Prostate gland (tissue), 2 donors: ENCODE measurements around the gene CEP126. TPM values are rescaled to one million over a fixed set of nuclear protein-coding genes. Genes with fewer than 3 reads are reported as not detected.

Source experiments
- DNase-seq: peaks from one replicate; pipeline ENCODE4 v3.0.0-alpha.2; 2019; ENCODE audit warnings: low spot score
- H3K27ac ChIP-seq, 2 donors: fragments of 200-600 bp; sonication (generic); 2 replicates each; pipeline ENCODE4 v1.5.1; 2017 to 2019
- H3K27me3 ChIP-seq: fragments of 200-600 bp; sonication (generic); replicated peaks from 2 replicates; pipeline ENCODE4 v1.5.1; 2019; ENCODE audit not compliant: insufficient read depth
- H3K36me3 ChIP-seq, 2 donors: fragments of 200-600 bp; sonication (generic); 1 replicate in 1 of 2; 2 replicates in 1 of 2; pipeline versions ENCODE4 v1.5.1 to v1.8.1; 2017 to 2019
- H3K4me1 ChIP-seq: fragments of 200-600 bp; sonication (generic); replicated peaks from 2 replicates; pipeline ENCODE4 v1.5.1; 2019
- H3K4me3 ChIP-seq, 2 donors: fragments of 200-600 bp; sonication (generic); 2 replicates each; pipeline ENCODE4 v1.5.1; 2017 to 2019
- H3K9me3 ChIP-seq: fragments of 200-600 bp; sonication (generic); 2 replicates; pipeline ENCODE4 v1.5.1; 2017
- POLR2A ChIP-seq: fragments of 450-650 bp; IDR thresholded peaks from one replicate; pipeline ENCODE4 v1.6.1; 2016; ENCODE audit warnings: antibody characterized with exemption, mild to moderate bottlenecking
- POLR2AphosphoS5 ChIP-seq: sonication (generic); formaldehyde crosslinking; IDR thresholded peaks from one replicate; pipeline ENCODE4 v1.6.1; 2017; ENCODE audit warnings: antibody characterized with exemption
- WGBS: methylation state at CpG from one replicate; pipeline ENCODE4 v1.1.5; 2018; 5-methylcytosine and 5-hydroxymethylcytosine counted together
- intact Hi-C: fragments of 100-400 bp; cut with DNase I; formaldehyde crosslinking; loops from one replicate; pipeline ENCODE4 v1.14.2; 2022
- total RNA-seq, 2 donors: library from RNA; depleted of rRNA; stranded (reverse); fragments of >200 nt; gene quantifications; one replicate each; pipeline ENCODE4 v1.1.0, GENCODE V29; 2016
- TF ChIP-seq, protein P1 (sequence below), 4 experiments: fragments of 200-600 bp in 2 of 4; fragments of 450-650 bp in 2 of 4; sonication (generic) in 2 of 4; IDR thresholded peaks; 1 replicate in 3 of 4; 2 replicates in 1 of 4; pipeline ENCODE4 v1.5.1; 2016 to 2019; ENCODE audit warnings: antibody characterized with exemption in 4 of 4, mild to moderate bottlenecking in 2 of 4, moderate library complexity in 2 of 4

CEP126 gene
- total RNA-seq, 2 donors from 2014 or later, result 2.0 to 15.2 TPM

GRCh38 chr11:102047305-102047924 lies 132.6 kb downstream of the CEP126 start, which contains the start of gene CFAP300:
Gene CFAP300 (plus strand): TSS chr11:102047437. CDS start chr11:102047471, 34 bp downstream.
- TF ChIP-seq POLR2A, result peak; percentile 37
- TF ChIP-seq, protein P1, sequence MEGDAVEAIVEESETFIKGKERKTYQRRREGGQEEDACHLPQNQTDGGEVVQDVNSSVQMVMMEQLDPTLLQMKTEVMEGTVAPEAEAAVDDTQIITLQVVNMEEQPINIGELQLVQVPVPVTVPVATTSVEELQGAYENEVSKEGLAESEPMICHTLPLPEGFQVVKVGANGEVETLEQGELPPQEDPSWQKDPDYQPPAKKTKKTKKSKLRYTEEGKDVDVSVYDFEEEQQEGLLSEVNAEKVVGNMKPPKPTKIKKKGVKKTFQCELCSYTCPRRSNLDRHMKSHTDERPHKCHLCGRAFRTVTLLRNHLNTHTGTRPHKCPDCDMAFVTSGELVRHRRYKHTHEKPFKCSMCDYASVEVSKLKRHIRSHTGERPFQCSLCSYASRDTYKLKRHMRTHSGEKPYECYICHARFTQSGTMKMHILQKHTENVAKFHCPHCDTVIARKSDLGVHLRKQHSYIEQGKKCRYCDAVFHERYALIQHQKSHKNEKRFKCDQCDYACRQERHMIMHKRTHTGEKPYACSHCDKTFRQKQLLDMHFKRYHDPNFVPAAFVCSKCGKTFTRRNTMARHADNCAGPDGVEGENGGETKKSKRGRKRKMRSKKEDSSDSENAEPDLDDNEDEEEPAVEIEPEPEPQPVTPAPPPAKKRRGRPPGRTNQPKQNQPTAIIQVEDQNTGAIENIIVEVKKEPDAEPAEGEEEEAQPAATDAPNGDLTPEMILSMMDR (IDR thresholded peaks at IDR 0.05), result no peak
- TF ChIP-seq POLR2AphosphoS5, result peak; percentile 52
- intact Hi-C loops, result no loop called here

More at GRCh38 chr11:102047305-102047924, 132.6 kb downstream of the CEP126 start, which contains the start of gene CFAP300:
- peak; percentile 77 for DNase-seq
- 2% methylated on average over 45 of the region's 45 CpGs for WGBS
- Histone ChIP-seq H3K9me3 (no peaks in the 10 kb centered on the region), H3K27ac (peak within 1 kb of the TSS; percentile 71 to 79), H3K4me1 (no peaks in the 10 kb centered on the region), H3K36me3 (no peaks in the 10 kb centered on the region), H3K27me3 (no peaks in the 10 kb centered on the region), H3K4me3 (peak within 1 kb of the TSS; percentile 46)

Other genes with a start within 250 kb of the CEP126 start
- under 1 TPM in 1 of 2 donors, not detected in 1; 0.57 TPM for gene ANGPTL5, start 1.5 kb downstream of the CEP126 start, total RNA-seq
- 10 to 100 TPM in 1 of 2 donors, 1 to 10 TPM in 1; 4.0 to 24.0 TPM for gene CFAP300, start 132.4 kb downstream of the CEP126 start, total RNA-seq
- gene YAP1, start 195.4 kb downstream of the CEP126 start, total RNA-seq, result 100 to 1,000 TPM; 137 to 210 TPM